ENCODE data around the gene PSMB11.

The PSMB11 gene

DNA sequence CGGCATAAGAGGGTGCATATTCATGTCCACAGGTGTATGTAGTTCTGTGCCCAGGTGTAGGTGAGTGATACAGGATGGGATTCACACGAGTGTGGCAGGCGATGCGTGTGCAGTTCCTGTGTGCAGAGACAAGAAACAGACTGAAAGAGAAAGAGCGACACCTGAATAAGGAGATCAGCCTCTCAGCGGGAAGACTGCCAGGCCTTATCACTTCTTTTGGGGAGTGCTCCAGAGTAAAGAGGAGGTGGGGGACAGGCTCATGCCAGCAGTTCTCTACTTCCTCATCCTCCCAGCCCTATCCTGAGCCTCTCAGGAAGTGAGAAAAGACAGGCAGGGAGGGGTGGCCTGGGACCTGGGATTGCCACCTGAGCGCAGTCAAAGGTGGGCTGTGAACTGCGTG lies 2.8 kb downstream of the PSMB11 start:
- no peak for DNase-seq

DNA sequence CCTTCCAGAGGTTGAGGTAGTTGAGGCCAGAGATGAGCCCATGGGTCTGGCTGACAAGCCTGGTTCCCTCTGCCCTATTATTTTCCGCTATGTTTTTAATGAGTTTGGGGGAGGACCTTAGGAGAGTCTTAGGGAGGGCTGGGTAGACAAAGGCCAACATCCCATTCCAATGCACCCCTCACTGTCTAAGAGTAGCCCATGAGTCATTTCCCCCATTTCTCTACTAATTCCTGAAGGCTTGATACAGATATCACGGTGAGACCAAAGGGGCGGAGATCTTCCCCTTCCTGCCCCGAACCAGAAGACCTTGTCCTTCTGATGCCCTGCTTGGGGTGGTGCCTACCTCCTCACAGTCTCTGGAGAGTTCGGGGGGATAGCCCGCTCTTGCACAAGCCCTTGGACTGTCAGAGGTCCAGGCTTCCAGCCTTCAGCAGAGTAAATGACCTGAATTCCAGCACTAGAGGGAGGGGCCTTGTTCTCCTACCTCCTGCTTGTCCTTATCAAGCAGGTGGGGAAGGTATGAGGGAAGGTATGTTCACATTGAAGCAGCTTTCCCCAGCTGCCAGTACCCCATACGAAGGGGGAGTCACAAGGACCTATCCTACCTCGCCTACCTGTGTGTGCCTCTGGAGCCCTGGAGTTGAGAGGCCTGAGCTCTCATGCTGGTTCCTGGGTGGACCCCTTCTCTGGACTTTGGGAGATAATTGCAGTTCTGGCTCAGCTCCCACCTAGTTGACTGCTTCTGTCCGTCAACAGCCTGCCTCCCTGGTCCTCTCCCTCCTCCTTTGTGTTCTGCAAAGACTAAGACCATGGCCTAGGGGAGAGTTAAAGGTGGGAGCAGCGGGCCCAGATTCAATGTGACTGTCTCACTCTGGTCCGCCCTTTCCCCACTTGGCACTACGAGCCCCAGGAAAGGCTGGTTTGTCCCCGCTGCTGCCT lies 3.7 kb downstream of the PSMB11 start:
- no peak for DNase-seq

DNA sequence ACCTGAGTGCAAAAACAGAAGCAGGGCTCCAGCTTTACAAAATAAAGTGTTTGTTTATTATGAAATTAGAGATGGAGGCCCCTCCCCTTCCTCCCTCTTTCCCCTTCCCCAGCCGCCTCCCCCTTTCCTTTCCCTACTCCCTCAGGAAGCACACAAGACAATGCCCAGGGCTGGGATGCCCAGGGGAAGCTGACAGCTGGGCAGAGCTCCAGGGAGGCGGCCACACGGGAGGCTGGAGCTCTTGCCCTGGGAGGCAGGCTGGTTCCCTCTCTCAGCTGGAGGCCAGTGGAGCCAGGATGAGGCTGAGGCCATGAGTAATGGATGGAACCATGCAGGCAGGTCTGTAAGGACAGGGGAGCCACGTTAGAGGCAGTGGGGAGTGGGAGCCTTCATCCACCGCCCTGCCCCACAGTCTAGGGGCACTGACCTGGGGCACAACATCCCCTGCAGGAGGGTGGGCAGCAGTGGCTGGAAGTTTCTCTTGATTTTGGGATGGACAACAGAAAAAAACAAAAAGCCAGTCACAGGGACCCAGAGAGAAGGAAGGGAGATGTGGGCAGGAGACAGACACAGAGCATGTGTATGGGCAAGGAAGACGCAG lies 5.1 kb downstream of the PSMB11 start:
- DNase-seq = no peak

- DNase-seq = no peak
Measured at GRCh38 chr14:23047751-23048693, 6.0 kb downstream of the PSMB11 start.

GRCh38 chr14:23049011-23049410 lies 7.0 kb downstream of the PSMB11 start:
- DNase-seq = no peak

DNA sequence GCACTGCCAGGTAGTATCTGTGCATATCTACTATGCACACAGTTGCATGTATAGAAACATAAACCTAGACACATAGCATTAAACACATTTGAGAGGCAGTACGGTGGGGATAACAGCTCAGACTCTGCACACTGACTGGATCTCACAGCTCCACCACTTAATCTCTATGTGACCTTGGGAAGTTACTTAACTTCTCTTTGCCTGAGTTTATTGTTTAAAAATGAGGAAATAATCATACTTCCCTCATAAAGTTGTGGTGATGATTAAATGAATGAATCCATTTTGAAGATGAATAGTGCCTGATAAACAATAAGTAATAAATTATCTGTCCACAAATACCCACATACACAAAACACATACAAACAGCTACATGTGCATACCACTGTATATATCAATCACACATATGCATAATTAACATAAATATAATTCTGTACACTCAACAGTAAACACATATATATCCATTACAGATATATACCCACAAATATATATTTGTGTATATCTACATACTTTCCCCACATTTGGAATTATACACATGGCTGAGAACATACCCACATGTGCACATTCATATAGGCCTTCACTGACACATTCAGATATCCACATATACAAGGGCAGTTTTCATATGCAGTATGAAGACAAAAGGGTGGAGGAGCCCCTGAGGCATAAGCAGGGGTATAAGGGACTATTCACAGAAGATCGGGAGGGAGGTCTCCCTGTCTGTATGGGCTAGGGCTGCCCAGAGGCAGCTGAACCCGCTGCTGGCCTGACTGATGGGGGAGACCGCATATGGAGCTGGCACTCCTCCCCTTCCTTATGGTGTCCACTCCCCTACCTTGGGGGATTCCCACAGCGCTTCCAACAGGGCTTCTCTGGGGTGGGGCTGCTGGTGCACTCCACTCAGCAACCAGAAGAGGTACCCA lies 9.4 kb downstream of the PSMB11 start:
- DNase-seq = no peak

GRCh38 chr14:23052182-23052623 lies 10.2 kb downstream of the PSMB11 start:
- no peak for DNase-seq

GRCh38 chr14:23052671-23053070 lies 10.7 kb downstream of the PSMB11 start:
- DNase-seq = no peak

- no peak for DNase-seq
Measured at GRCh38 chr14:23053426-23053825, 11.4 kb downstream of the PSMB11 start.

- DNase-seq = no peak
Measured at GRCh38 chr14:23054000-23054811, 12.2 kb downstream of the PSMB11 start.

DNA sequence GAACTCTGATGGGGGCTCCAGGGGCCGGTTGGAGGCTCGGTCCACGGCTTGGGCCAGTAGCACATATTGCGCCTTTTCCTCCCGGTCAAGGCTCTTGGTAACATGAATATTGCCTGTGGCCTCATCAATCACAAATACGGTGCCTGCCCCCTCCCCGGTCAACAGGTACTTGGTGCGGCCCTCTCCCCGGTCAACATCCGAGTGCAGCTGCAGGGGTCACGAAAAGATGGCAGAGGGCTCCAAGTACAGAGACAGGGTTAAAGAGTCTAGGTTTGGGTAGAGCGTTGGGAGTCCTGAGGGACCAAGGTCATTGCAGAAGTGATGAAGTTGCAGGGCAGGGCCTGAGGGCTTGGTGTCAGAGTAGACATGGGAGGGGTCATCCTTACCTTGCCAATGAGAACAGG lies 13.1 kb downstream of the PSMB11 start:
- no peak for DNase-seq

- no peak for DNase-seq
Measured at GRCh38 chr14:23055621-23056144, 13.7 kb downstream of the PSMB11 start.

DNA sequence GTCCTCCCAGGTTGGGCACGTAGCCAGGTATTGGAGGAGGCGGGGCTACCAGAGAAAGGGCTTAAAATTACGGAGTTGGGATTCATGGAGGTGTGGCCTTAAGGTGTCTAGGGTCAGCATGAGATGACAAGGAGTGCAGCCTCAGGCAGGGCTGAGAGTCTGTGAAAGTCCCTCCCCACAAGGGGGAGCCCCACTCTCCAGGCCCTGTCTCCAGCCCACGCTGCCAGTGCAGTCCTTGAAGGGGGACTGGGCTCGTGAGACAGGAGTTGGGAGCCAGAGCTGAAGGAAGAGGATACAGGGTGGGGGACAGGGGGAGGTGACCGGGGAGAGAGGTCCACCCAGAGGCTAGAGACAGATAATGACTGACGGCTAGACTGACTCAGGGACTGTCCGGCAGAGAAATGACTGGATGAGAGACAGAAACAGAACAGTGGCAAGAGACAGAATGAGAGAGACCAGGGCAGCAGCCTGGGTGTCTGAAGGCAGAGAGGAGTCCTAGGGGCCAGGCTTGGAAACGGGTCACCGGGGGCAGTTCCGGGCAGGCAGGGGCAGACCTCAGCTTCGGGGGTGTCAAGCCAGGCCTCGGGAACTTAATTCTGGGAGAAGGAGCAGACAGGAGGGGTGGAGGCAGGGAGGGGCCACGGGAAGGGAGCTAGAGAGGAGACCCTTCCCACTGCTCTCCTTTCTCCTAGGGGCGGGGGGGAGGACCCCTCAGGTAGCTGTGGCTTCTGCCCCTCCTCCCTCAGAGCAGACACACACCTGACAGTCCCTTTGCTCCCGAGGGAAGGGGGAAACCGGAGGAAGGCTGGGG lies 14.3 kb downstream of the PSMB11 start:
- DNase-seq = no peak

GRCh38 chr14:23056956-23057756 lies 15.1 kb downstream of the PSMB11 start, which contains the start of gene CDH24:
Gene CDH24, minus strand, starts transcription at chr14:23057520. Its CDS starts 1,787 bp downstream, at chr14:23055733.
- DNase-seq = no peak

DNA sequence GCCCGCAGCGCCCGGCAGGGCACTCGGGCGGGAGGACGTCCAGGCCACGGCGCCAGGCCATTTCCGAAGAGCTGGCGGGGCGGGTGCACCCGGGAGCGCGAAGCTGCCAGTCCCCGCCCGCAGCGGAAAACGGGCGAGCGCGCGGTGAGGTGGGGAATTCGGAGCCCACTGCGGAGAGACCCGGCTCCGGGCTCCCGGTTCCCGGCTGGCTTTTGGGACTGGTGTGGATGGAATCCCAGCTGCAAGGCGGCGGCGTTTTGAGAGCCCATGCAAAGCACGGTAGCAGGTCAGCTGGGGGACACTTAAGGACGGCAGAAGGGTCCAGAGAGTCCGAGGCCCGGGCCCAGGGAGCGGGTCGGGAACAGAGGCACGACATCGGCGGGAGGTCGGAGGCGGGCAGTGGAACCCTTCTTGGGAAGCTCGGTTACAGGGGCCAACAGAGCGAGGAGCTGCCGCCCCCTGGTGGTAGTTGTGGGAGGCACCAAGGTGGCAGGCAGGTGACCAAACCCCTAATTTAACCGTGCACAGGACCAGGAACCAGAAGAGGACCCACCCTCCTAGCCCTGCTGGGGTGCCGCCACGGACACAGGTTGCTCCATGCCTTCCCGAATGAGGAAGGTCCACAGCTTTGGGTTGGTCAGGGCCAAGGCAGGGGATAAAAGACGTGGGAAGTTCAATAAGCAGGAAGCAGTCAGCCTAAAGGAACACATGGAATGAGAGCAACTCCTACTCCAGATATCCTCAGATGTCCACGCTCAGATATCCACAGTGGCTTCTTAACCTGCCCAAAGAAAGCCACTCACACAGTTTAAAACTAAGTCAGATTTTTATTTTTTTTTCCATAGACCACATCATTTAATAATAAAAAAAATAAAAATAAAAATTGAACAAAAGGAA lies 16.0 kb downstream of the PSMB11 start:
- DNase-seq = no peak

GRCh38 chr14:23058654-23059504 lies 16.9 kb downstream of the PSMB11 start:
- DNase-seq = no peak

Measured in OCI-M1 (cell line).